SK-N-SH (cell line): ENCODE results near the gene PI4K2B.

ENCODE experiments used
- CTCF ChIP-seq: fragments of 200-600 bp; sonication (generic); IDR thresholded peaks from 2 replicates; pipeline ENCODE4 v1.6.1; 2017; ENCODE audit warnings: antibody characterized with exemption, mild to moderate bottlenecking, moderate library complexity
- GATA2 ChIP-seq: sonication (generic); formaldehyde crosslinking; IDR thresholded peaks from 2 replicates; pipeline ENCODE4 v1.5.0; 2020; ENCODE audit warnings: mild to moderate bottlenecking, missing genetic modification reagents
- JUND ChIP-seq: IDR thresholded peaks from 2 replicates; pipeline ENCODE4 v1.4.0; 2012
- REST ChIP-seq: IDR thresholded peaks from 2 replicates; pipeline ENCODE4 v1.6.1; 2012; ENCODE audit warnings: mild to moderate bottlenecking, low read depth, low read length, moderate library complexity
- RFX5 ChIP-seq: IDR thresholded peaks from 2 replicates; pipeline ENCODE4 v1.6.1; 2012; ENCODE audit warnings: mild to moderate bottlenecking, improper control_type of control experiment, low read length

- no peak for TF ChIP-seq GATA2 (CRISPR knock-in tag)
- no peak for TF ChIP-seq REST
- TF ChIP-seq RFX5, result no peak
- no peak for TF ChIP-seq JUND
- TF ChIP-seq CTCF, result no peak
Observed at GRCh38 chr4:25308306-25308705, 74.5 kb downstream of the PI4K2B start.
